T-helper 2 cell treated with Interferon-gamma antibody and Interleukin-4, amounts not matched to agents 100 ng/mL and 5 ng/mL, for 36 hours (primary cell): ENCODE results near the gene IKZF4. TPM values are rescaled to one million over a fixed set of nuclear protein-coding genes. Genes with fewer than 3 reads are reported as not detected.
"Not testable (repeated sequence)": the region's sequence is repeated elsewhere in the genome, so short reads cannot be mapped to it uniquely, and the experiment has no call there.

ENCODE experiments used
- intact Hi-C: fragments of 100-400 bp; cut with micrococcal nuclease; formaldehyde crosslinking; loops from one replicate; pipeline ENCODE4 v1.15.1; 2023
- total RNA-seq: library from RNA; stranded (reverse); gene quantifications from 2 replicates; pipeline ENCODE4 v1.2.3, GENCODE V29; 2022

The IKZF4 gene
- 21.8 and 23.3 TPM in 2 replicates for total RNA-seq

DNA sequence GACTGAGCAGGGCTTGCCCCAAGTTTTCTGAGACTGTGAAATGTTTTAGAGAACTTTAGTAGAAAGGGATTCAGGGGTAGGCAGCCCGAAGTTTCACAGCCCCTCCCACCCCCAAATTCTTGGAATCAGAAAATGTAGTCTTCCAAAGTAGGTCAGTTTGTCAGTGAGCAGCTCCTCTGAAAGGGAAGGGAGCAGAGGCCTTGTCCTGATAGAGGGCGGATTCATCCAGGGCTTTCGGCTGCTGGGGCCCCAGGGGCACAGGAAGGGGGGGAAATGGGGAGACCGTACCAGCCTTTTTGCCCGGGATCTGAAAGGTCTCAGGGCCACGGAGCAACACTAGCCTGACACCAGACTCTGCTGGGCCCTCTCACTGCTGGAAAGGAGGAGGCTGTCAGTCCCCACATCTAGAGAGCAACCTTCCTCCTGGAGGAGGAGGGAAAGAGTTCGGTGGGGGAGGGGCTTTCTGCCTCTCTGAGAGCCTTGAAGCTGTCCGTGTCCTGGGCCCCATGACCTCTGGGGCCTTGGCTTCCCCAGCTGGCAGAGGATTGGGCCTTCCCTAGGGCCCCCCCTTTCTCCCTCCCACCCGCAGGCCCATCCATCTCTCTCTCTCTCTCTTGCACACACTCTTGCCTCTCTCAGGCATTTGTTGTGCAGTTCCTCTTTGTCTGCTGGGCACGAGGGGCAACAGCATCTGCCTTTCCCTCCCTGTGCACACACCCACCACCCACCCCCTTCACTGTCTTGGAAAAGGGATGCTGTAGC lies at the start of gene IKZF4:
TSS of gene IKZF4 (plus strand) at position 621 of the 762 bp plus-strand sequence. CDS start 451 bp downstream, outside the sequence.
- intact Hi-C loops, result loop anchor here (1.0 to 2.0 kb wide), 2 partner anchors 14 to 92 kb away; no protein-coding TSS in a partner anchor

DNA sequence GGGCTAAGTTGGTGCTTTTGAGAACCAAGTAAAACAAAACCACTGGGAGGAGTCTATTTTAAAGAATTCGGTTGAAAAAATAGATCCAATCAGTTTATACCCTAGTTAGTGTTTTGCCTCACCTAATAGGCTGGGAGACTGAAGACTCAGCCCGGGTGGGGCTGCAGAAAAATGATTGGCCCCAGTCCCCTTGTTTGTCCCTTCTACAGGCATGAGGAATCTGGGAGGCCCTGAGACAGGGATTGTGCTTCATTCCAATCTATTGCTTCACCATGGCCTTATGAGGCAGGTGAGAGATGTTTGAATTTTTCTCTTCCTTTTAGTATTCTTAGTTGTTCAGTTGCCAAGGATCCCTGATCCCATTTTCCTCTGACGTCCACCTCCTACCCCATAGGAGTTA lies 48.8 kb upstream of the IKZF4 start:
- intact Hi-C loops, result loop anchor here (2.0 to 10.0 kb wide), 5 partner anchors 31 to 1970 kb away; partner anchors contain the start of genes ATP23, ESYT1, RPL41 and SPRYD4

DNA sequence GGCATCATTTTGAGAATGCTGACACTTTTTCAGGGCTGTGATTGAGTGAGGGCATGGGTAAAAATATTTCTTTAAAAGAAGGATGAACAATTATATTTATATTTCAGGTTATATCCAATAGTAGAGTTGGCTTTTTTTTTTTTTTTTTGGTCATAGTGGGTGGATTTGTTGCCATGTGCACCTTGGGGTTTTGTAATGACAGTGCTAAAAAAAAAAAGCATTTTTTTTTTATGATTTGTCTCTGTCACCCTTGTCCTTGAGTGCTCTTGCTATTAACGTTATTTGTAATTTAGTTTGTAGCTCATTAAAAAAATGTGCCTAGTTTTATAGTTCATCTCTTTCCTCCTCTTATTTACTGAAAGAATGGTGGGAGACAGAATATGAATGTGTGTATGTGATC lies 48.4 kb upstream of the IKZF4 start:
- intact Hi-C loops, result loop anchor here (2.0 to 10.0 kb wide), 5 partner anchors 32 to 1970 kb away; partner anchors contain the start of genes ATP23, ESYT1, RPL41 and SPRYD4

DNA sequence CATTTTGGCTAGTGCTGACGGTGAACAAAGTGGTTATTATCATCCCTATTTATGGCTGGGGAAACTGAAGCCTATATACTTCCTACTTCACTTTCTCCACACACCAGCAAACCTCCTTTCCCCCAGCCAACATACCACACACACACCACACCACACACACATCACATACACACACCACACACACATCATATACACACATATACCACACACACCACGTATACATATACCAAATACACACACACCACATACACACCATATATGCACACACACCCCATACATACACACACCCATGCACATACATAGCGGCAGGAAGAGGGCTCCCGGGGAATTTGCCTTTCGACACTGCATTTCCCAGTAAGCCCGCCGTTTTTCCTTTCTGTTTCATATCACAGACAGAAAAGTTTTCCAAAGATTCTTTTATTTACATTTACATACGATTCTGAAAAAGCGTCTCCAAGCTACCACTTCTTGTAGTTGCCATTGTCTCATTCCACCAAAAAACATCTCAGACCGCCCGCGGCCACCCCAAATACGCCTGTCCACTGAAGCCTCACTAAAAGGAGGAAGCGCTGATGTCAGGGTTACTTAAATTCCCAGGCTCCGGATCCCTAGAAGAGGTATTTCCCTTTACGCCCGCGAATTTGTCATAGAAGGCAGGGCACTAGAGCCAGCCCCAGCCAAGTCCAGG lies 47.8 kb upstream of the IKZF4 start:
- intact Hi-C loops, result loop anchor here (1.0 to 10.0 kb wide), 10 partner anchors 32 to 1969 kb away; partner anchors contain the start of genes ATP23, DNAJC14, ESYT1 and ORMDL2

DNA sequence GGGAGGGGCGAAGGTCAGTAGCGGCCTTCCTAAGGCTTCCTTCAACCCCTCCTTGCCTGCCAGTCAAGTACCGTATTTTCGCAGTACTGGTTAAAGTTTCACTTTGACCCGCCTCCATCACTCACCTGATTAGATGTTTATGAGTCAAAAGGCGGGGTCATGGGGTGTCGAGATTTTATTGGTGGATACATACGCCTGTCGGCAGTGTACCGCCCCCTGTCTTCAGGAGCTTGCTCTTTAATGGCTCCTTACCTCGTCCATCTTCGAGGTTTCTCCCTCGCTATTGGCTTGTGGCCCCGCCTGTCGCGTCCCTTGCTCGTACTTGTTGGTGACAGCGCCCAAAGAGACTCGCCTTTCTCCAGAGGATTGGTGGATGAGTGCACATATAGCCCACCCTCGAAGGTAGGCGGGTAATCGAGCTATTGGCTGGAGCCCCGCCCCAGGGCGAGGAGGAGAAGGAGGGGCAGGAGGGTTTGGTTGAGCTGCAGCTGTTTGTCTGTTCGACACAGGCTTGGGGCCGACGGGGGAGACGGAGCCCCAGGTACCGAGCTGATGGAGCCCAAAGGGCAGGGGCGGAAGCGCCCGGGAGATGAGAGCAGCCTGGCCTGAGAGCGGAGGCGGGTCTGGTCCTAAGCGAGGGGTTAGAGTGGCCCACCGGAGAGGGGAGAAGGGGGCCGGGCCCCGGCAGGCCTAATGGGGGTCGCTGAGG lies 47.1 kb upstream of the IKZF4 start, which contains the start of gene RAB5B:
TSS of gene RAB5B (plus strand) at position 480 of the 709 bp plus-strand sequence. CDS start 12,883 bp downstream, outside the sequence.
- intact Hi-C loops, result loop anchor here (1.0 to 10.0 kb wide), 11 partner anchors 7 to 1969 kb away; partner anchors contain the start of genes ATP23, CDK2, DNAJC14 and ESYT1

DNA sequence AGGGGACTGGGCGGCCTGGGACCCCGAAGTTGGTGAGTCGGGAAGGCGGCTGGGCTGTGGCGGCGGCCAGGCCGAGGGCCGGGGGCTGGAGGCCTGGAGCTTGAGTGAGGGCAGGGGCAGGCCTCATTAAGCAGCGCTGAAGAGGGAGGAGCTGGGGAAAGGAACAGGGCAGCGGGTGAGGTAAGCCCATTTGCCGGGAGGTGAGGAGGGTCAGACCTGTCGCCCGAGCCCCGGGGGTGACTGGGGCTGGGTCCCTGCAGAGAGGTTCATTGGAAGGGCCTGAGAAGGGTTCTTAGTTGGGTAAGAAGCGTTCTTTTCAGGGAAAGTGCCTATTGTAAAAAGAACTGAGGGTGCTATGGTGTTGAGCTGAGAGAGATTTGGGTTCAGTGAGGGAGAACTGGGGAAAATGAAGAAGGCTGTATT lies 46.5 kb upstream of the IKZF4 start:
- intact Hi-C loops, result loop anchor here (1.0 to 10.0 kb wide), 3 partner anchors 8 to 1968 kb away; partner anchors contain the start of genes ATP23, CDK2, PMEL and SPRYD4

DNA sequence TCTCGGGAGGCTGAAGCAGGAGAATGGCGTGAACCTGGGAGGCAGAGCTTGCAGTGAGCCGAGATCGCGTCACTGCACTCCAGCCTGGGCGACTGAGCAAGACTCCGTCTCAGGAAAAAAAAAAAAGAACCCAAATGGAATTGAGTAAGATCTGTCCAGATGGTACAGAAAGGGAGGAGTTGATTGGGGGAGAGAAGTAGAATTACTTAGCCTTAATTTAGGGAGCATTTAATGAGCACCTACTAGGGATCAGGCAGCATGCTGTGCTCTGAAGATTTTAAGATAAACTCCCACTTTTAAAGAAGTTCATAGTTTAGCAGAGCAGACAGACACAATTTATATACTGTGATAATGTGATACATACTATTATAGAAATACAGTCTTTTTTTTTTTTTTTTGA lies 42.5 kb upstream of the IKZF4 start:
- intact Hi-C loops, result loop anchor here (10.0 kb wide), 1 partner anchor 486 kb away; the partner anchor contains the start of gene SPRYD4

DNA sequence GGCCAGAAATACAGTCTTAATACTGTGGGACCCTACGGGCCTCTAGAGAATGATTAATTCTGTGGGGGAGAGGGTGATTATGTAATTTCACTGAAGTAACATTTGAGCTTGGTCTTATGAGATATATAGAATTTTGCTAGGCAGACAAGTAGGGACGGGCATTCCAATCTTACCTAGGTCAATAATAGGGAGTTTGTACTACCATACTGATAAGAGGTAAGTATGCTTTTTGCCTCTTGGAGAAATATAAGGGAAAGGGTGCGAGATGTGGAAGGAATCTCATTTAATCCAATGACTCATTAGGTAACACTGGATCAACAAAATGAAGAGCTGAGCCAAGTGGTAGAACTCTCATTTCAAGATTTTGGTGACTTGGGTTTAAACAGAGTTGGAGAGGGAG lies 41.8 kb upstream of the IKZF4 start:
- intact Hi-C loops, result loop anchor here (10.0 kb wide), 1 partner anchor 486 kb away; the partner anchor contains the start of gene SPRYD4

DNA sequence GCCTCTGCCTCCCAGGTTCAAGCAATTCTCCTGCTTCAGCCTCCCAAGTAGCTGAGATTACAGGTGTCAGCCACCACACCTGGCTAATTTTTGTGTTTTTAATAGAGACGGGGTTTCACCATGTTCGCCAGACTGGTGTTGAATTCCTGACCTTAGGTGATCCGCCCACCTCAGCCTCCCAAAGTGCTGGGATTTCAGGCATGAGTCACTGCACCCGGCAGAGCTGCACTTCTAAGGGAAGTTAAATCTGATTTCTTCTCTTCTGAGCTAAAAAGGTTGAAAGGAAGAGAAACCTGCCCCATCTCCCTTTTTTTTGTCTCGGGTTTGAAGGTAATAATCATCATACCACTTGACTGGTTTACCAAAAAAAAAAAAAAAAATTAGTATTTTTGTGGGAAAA lies 39.0 kb upstream of the IKZF4 start:
- intact Hi-C loops, result not testable (repeated sequence)

DNA sequence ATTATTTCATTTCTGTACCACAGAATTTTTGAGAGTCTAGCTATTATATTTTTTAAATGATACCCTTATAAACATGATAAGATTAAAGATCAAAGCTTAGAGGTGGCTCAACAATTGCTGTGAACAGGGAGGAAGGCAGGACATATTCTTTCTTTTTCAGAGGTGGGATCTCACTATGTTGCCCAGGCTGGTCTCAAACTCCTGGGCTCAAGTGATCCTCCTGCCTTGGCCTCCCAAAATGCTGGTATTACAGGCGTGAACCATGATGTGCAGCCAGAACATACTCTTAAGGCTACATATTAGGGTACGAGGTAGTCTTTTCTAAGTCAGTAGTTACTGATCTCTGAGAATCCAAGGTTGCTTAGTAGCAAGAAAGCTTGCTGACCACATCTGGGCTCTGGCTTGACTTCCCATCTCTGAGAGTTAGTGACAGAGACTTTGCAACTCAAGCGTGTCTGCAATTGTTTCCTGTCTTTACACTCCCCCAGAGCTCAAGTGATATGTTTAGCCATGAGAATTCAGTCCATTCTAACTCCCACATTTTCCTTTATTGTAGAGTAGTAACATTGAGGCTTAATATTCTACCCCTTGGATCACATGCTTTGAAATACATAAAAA lies 38.4 kb upstream of the IKZF4 start:
- intact Hi-C loops, result no loop called here

DNA sequence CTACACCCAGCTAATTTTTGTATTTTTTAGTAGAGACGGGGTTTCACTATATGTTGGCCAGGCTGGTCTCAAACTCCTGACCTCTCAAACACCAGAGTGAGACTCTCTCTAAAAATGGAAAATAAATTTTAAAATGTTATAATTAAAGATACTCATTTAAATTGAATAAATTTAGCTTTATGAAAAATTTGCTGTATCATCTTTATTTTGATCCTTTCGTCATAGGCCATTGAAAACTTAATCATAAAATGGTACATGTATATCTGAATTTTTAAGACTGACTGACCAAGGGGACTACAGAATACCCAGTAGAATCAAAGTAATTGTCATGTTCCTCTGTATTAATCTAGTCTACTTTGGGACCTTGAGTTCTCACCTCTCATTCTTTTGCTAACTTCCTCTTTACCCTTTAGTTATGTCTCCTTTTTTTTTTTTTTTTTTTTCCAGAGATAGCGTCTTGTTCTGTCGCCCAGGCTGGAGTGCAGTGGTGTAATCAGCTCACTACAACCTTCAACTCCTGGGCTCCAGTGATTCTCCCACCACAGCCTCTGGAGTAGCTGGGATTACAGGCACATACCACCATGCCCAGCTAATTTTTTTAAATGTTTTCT lies 37.5 kb upstream of the IKZF4 start:
- intact Hi-C loops, result no loop called here

DNA sequence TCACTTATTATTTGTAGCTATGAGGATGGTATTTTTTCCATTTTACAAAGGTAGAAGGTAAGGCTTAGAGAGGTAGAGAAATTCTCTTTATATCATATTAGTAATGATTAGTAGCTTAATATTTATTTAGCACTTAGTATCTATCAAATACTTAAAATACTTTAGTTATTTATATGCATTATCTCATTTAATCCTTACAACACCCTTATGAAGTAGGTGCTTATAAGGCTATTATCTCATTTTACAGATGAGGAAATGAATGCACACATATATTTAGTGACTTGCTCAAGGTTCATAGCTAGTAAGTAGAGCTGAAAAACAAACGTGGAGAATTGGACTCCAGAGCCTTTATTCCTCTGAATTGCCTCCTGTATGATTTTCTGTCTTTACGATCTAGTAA lies 36.0 kb upstream of the IKZF4 start:
- intact Hi-C loops, result no loop called here

DNA sequence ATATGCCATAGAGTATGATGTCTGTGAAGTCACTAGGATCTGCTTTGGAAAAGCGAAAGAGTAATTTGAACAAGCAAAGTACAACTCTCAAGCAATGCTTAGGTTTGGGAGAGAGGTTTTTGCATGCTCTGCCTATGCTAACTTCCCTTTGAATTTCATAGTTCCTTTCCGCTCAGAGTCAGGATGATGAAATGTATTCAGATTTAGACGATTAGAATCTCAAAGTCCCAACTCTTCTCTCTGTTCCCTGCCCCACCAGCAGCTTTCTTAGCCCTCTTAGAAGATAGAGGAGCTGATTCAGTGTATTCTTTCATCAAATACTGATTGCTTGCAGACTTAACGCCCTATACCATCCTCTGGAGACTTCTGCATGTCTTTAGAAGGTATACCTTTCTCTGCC lies 35.5 kb upstream of the IKZF4 start:
- intact Hi-C loops, result no loop called here

DNA sequence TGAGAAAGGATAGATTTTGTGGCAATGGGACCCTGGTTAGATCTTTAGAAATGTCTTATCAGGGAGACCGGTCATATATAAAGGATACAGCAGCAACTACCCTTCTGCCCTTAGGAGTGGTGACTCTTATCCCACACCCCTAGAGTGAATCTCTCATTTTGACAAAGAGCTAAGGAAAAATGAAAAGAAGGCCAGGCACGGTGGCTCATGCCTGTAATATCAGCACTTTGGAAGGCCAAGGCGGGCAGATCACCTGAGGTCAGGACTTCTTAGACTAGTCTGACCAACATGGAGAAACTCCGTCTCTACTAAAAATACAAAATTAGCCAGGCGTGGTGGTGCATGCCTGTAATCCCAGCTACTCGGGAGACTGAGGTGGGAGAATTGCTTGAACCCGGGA lies 34.9 kb upstream of the IKZF4 start:
- intact Hi-C loops, result not testable (repeated sequence)

DNA sequence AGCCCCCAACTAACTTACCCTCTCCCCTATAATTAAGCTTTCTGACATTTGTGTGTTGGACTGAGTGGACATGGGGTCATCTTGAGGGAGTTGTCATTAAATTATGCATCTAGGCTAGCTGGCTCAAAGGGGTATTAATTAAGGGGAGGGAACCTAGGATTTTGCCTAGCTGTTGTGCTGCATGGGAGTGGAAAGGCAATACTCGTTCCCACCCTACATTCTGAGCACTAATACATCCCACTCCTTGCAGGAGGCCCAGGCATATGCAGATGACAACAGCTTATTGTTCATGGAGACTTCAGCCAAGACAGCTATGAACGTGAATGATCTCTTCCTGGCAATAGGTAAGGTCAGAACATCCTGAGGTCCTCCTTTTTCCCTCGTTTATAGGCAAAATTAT lies 29.7 kb upstream of the IKZF4 start:
- intact Hi-C loops, result no loop called here

DNA sequence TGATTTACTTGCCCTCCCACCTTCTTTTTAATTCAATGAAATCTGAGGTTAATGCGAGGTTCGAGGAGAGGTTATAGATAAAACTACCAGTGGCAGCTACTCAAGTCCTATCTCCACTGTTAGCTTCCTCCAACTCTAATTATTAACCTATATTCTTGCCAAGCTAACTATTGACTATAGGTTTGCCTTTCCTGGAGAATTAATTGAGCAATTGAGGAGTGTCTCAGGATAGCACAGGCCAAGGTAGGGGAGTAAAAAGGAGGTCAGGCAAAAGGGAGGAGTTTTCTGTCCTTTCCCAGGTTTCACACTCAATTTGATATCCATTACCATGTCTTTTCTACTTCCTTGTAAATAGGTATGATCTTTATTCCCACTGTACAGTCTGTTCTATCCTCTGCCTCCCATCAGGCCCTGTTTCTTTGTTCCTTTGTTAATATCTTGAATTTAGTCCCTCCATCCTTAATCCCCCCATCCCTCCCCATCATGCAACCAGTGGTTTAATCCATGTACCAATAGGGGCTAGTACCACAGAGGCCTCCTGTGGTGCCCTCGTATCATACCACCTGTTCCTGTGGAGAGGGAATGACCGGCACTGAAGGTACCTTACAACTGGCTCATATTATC lies 27.5 kb upstream of the IKZF4 start:
- intact Hi-C loops, result no loop called here

DNA sequence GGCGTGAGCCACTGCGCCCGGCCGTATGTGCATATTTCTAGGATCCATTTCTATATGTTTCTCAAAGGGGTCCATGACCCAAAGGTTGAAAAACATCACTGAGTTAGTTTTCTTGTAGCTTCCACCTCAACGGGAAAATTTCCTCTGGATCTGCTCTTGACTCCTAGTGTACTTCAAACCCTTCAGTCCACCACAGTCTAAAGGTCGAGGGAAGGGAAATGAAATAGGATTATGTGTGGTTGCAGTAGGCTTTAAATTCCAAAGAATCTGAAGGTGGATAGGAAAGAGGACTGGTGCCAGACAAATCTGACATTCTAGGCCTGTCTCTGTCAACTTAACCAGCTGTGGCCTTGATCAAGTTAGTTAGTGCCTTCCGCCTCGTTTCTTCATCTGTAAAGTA lies 25.5 kb upstream of the IKZF4 start:
- intact Hi-C loops, result no loop called here

DNA sequence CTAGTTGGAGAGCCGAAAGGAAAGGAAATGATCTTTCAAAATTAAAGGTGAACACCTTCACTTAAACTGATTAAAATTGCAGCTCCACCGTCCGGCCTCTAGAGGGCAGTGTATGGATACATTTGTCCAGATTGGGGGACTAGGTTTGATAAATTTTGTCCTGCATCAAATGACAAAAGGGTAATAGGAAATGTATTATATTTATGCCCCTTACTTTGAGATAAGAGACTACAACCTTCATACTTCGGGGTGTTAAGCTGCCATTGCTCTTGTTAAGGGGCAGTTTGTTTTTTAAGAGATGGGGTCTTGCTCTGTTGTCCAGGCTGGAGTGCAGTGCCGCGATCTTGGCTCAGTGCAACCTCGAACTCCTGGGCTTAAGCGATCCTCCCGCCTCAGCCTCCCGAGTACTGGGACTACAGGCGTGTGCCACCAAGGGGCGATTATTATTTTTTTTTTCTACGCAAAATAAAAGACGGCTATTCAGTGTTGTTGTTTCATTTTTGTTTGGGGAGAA lies 24.6 kb upstream of the IKZF4 start:
- intact Hi-C loops, result loop anchor here (1.0 kb wide), 3 partner anchors 33 to 108 kb away; partner anchors contain the start of genes PA2G4 and RPS26
